Measurements from ENCODE around the gene TMEM53. TPM values are rescaled to one million over a fixed set of nuclear protein-coding genes. Genes with fewer than 3 reads are reported as not detected.

TMEM53 gene
- total RNA-seq, 1 donor from 2014 or later = 7.9 TPM

- H3K27me3 ChIP-seq = no peaks in the 10 kb centered on the region
- H3K27ac ChIP-seq = no peak overlapping the region
- H3K4me3 ChIP-seq = no peak overlapping the region
- H3K9me3 ChIP-seq = no peaks in the 10 kb centered on the region
- intact Hi-C loops (cut with DNase I) = no loop called here
- no peaks in the 10 kb centered on the region for H3K4me1 ChIP-seq
- no peak for TF ChIP-seq POLR2A (IDR thresholded peaks at IDR 0.05)
- TF ChIP-seq POLR2AphosphoS5 (IDR thresholded peaks at IDR 0.05; ENCODE audit: insufficient read depth in 1 of 2, low read depth in 1 of 2) = no peak
- TF ChIP-seq CTCF (IDR thresholded peaks at IDR 0.05) = no peak
- no peaks in the 10 kb centered on the region for H3K36me3 ChIP-seq
- DNase-seq (ENCODE audit: extremely low spot score in 2 of 2) = no peak
Measured at GRCh38 chr1:44698138-44698537, 23.9 kb upstream of the TMEM53 start.

GRCh38 chr1:44696789-44697345 lies 22.6 kb upstream of the TMEM53 start:
- TF ChIP-seq CTCF (IDR thresholded peaks at IDR 0.05) (no peak), POLR2A (IDR thresholded peaks at IDR 0.05) (no peak), POLR2AphosphoS5 (IDR thresholded peaks at IDR 0.05; ENCODE audit: insufficient read depth in 1 of 2, low read depth in 1 of 2) (no peak)
- intact Hi-C loops (cut with DNase I) = no loop called here
- DNase-seq (ENCODE audit: extremely low spot score in 2 of 2) = no peak
- Histone ChIP-seq H3K27me3 (no peaks in the 10 kb centered on the region), H3K4me1 (no peaks in the 10 kb centered on the region), H3K4me3 (no peak overlapping the region), H3K27ac (no peak overlapping the region), H3K36me3 (no peaks in the 10 kb centered on the region), H3K9me3 (no peaks in the 10 kb centered on the region)

GRCh38 chr1:44696101-44696500 lies 21.8 kb upstream of the TMEM53 start:
- H3K36me3 ChIP-seq = no peaks in the 10 kb centered on the region
- no peak for TF ChIP-seq POLR2A (IDR thresholded peaks at IDR 0.05)
- no peak for TF ChIP-seq CTCF (IDR thresholded peaks at IDR 0.05)
- TF ChIP-seq POLR2AphosphoS5 (IDR thresholded peaks at IDR 0.05; ENCODE audit: insufficient read depth in 1 of 2, low read depth in 1 of 2) = no peak
- no peaks in the 10 kb centered on the region for H3K27me3 ChIP-seq
- no peaks in the 10 kb centered on the region for H3K9me3 ChIP-seq
- intact Hi-C loops (cut with DNase I) = no loop called here
- no peaks in the 10 kb centered on the region for H3K4me1 ChIP-seq
- no peak overlapping the region for H3K27ac ChIP-seq
- H3K4me3 ChIP-seq = no peak overlapping the region
- DNase-seq (ENCODE audit: extremely low spot score in 2 of 2) = no peak

GRCh38 chr1:44695671-44696070 lies 21.4 kb upstream of the TMEM53 start:
- TF ChIP-seq POLR2AphosphoS5 (IDR thresholded peaks at IDR 0.05; ENCODE audit: insufficient read depth in 1 of 2, low read depth in 1 of 2) (no peak), POLR2A (IDR thresholded peaks at IDR 0.05) (no peak), CTCF (IDR thresholded peaks at IDR 0.05) (no peak)
- intact Hi-C loops (cut with DNase I) = no loop called here
- Histone ChIP-seq H3K9me3 (no peaks in the 10 kb centered on the region), H3K4me3 (no peak overlapping the region), H3K27me3 (no peaks in the 10 kb centered on the region), H3K36me3 (no peaks in the 10 kb centered on the region), H3K4me1 (no peaks in the 10 kb centered on the region), H3K27ac (no peak overlapping the region)
- no peak for DNase-seq (ENCODE audit: extremely low spot score in 2 of 2)

- TF ChIP-seq POLR2AphosphoS5 (IDR thresholded peaks at IDR 0.05; ENCODE audit: insufficient read depth in 1 of 2, low read depth in 1 of 2) = no peak
- TF ChIP-seq POLR2A (IDR thresholded peaks at IDR 0.05) = no peak
- TF ChIP-seq CTCF (IDR thresholded peaks at IDR 0.05) = no peak
- H3K27me3 ChIP-seq = no peaks in the 10 kb centered on the region
- H3K9me3 ChIP-seq = no peaks in the 10 kb centered on the region
- intact Hi-C loops (cut with DNase I) = no loop called here
- H3K4me1 ChIP-seq = no peaks in the 10 kb centered on the region
- DNase-seq (ENCODE audit: extremely low spot score in 2 of 2) = no peak
- no peak overlapping the region for H3K4me3 ChIP-seq
- H3K36me3 ChIP-seq = no peaks in the 10 kb centered on the region
- H3K27ac ChIP-seq = no peak overlapping the region
Measured at GRCh38 chr1:44694863-44695478, 20.7 kb upstream of the TMEM53 start.

All from vagina (tissue), 2 donors.